Kasumi-1 (cell line): ENCODE measurements around the gene NFYC.

ENCODE experiments used
- DNase-seq, 2 experiments: peaks; one replicate each; lab custom pipeline; 2025; lab: John Stamatoyannopoulos, UW

NFYC gene

GRCh38 chr1:40781608-40781971 lies 90.1 kb downstream of the NFYC start:
- DNase-seq, result no peak

GRCh38 chr1:40782371-40782956 lies 91.0 kb downstream of the NFYC start:
- no peak for DNase-seq

GRCh38 chr1:40783001-40783905 lies 91.7 kb downstream of the NFYC start, which contains the start of gene KCNQ4:
Gene KCNQ4 (plus strand): TSS chr1:40783787. CDS start chr1:40784094, 307 bp downstream.
- DNase-seq, result peak in 1 of 2 experiments; percentile 19

GRCh38 chr1:40784141-40784770 lies 92.8 kb downstream of the NFYC start:
- no peak for DNase-seq

- DNase-seq, result peak; percentile 30 to 37
Measured at GRCh38 chr1:40784771-40785151, 93.3 kb downstream of the NFYC start.

GRCh38 chr1:40785446-40785845 lies 93.9 kb downstream of the NFYC start:
- no peak for DNase-seq

GRCh38 chr1:40786171-40786994 lies 94.9 kb downstream of the NFYC start:
- DNase-seq, result no peak

GRCh38 chr1:40786995-40787705 lies 95.6 kb downstream of the NFYC start:
- DNase-seq, result no peak

GRCh38 chr1:40787737-40788560 lies 96.4 kb downstream of the NFYC start:
- no peak for DNase-seq

GRCh38 chr1:40788561-40789341 lies 97.2 kb downstream of the NFYC start:
- no peak for DNase-seq

- no peak for DNase-seq
Measured at GRCh38 chr1:40789342-40789598, 97.8 kb downstream of the NFYC start.

GRCh38 chr1:40789661-40790430 lies 98.3 kb downstream of the NFYC start:
- no peak for DNase-seq

- DNase-seq, result no peak
Measured at GRCh38 chr1:40792036-40792435, 100.5 kb downstream of the NFYC start.

- DNase-seq, result no peak
Measured at GRCh38 chr1:40793617-40794016, 102.1 kb downstream of the NFYC start.

GRCh38 chr1:40794048-40794447 lies 102.5 kb downstream of the NFYC start:
- DNase-seq, result no peak

- no peak for DNase-seq
Measured at GRCh38 chr1:40794974-40795715, 103.6 kb downstream of the NFYC start.

GRCh38 chr1:40795811-40796586 lies 104.5 kb downstream of the NFYC start:
- no peak for DNase-seq
